SK-N-SH (cell line): ENCODE results near the gene NOX5. TPM values are rescaled to one million over a fixed set of nuclear protein-coding genes. Genes with fewer than 3 reads are reported as not detected.
"Not testable (repeated sequence)": the region's sequence is repeated elsewhere in the genome, so short reads cannot be mapped to it uniquely, and the experiment has no call there.

Experiments
- CTCF ChIA-PET: fragments of 300-600, 350-600 bp; formaldehyde crosslinking; extraction: SDS; loops from one replicate; lab custom pipeline; 2021; lab: Yijun Ruan, JAX
- POLR2A ChIA-PET: fragments of 350-600 bp; sonication (Branson Sonifier 250); formaldehyde crosslinking; extraction: SDS; loops from one replicate; lab custom pipeline; 2020; ENCODE audit warnings: antibody characterized with exemption, inconsistent platforms; lab: Yijun Ruan, JAX
- DNase-seq: peaks from one replicate; pipeline ENCODE4 v3.0.0; 2012
- H2AFZ ChIP-seq: fragments of 200-600 bp; sonication (generic); 2 replicates; pipeline ENCODE4 v1.8.1; 2016; ENCODE audit warnings: antibody characterized with exemption, mild to moderate bottlenecking, low read depth
- H3F3A ChIP-seq: fragments of 200-600 bp; sonication (generic); replicated peaks from 2 replicates; pipeline ENCODE3; 2016; ENCODE audit warnings: antibody characterized with exemption, mild to moderate bottlenecking; ENCODE audit not compliant: insufficient read depth
- H3K27ac ChIP-seq, 2 experiments: fragments of 200-500 bp in 1 of 2; fragments of 200-600 bp in 1 of 2; sonication (Bioruptor generic) in 1 of 2; sonication (generic), shearing (Covaris generic) in 1 of 2; 2 replicates each; pipeline versions ENCODE4 v1.5.1 to v1.6.1; 2014 to 2016; ENCODE audit warnings: low read depth in 2 of 2, inconsistent platforms in 1 of 2, low read length in 1 of 2, mild to moderate bottlenecking in 1 of 2, mixed read lengths in 1 of 2
- H3K27me3 ChIP-seq: fragments of 200-600 bp; sonication (generic), shearing (Covaris generic); 2 replicates; pipeline ENCODE4 v1.6.1; 2016; ENCODE audit warnings: mixed run types; ENCODE audit not compliant: insufficient read depth
- H3K36me3 ChIP-seq, 2 experiments: fragments of 200-500 bp in 1 of 2; fragments of 200-600 bp in 1 of 2; sonication (Bioruptor generic) in 1 of 2; sonication (generic) in 1 of 2; replicated peaks in 1 of 2; 2 replicates each; pipeline versions ENCODE3 to v1.5.1; 2014 to 2016; ENCODE audit warnings: low read length in 1 of 2, mild to moderate bottlenecking in 1 of 2; ENCODE audit not compliant: insufficient read depth in 2 of 2, control insufficient read depth in 1 of 2
- H3K4me1 ChIP-seq, 2 experiments: fragments of 200-500 bp in 1 of 2; fragments of 200-600 bp in 1 of 2; sonication (Bioruptor generic) in 1 of 2; sonication (generic), shearing (Covaris generic) in 1 of 2; 2 replicates each; pipeline versions ENCODE4 v1.5.1 to v1.6.1; 2014 to 2016; ENCODE audit warnings: low read depth in 1 of 2, low read length in 1 of 2, mixed run types in 1 of 2; ENCODE audit not compliant: insufficient read depth in 2 of 2, control insufficient read depth in 1 of 2
- H3K4me2 ChIP-seq: fragments of 200-600 bp; sonication (generic), shearing (Covaris generic); 2 replicates; pipeline ENCODE4 v1.6.1; 2017; ENCODE audit warnings: mixed run types
- H3K4me3 ChIP-seq, 2 experiments: fragments of 200-500 bp in 1 of 2; fragments of 200-600 bp in 1 of 2; sonication (Bioruptor generic) in 1 of 2; sonication (generic), shearing (Covaris generic) in 1 of 2; 2 replicates each; pipeline versions ENCODE4 v1.5.1 to v1.8.1; 2014 to 2016; ENCODE audit warnings: low read depth in 2 of 2, inconsistent platforms in 1 of 2, low read length in 1 of 2, mild to moderate bottlenecking in 1 of 2, mixed read lengths in 1 of 2, moderate library complexity in 1 of 2
- H3K79me2 ChIP-seq: fragments of 200-600 bp; sonication (generic); 2 replicates; pipeline ENCODE4 v1.8.1; 2017; ENCODE audit warnings: mild to moderate bottlenecking; ENCODE audit not compliant: insufficient read depth
- H3K9ac ChIP-seq: fragments of 200-600 bp; sonication (generic); 2 replicates; pipeline ENCODE4 v1.6.1; 2017; ENCODE audit warnings: mixed run types
- H3K9me2 ChIP-seq: fragments of 200-600 bp; sonication (generic); 2 replicates; pipeline ENCODE4 v1.6.1; 2017; ENCODE audit warnings: mixed run types
- H3K9me3 ChIP-seq: fragments of 200-600 bp; sonication (generic); 2 replicates; pipeline ENCODE4 v1.6.1; 2017; ENCODE audit warnings: mixed run types, mild to moderate bottlenecking, moderate library complexity
- H4K20me1 ChIP-seq: fragments of 200-600 bp; sonication (generic); 2 replicates; pipeline ENCODE4 v1.6.1; 2017; ENCODE audit warnings: mild to moderate bottlenecking, mixed run types; ENCODE audit not compliant: insufficient read depth
- CHD2 ChIP-seq: fragments of 150-350 bp; IDR thresholded peaks from 2 replicates; pipeline ENCODE4 v1.6.1; 2018; ENCODE audit warnings: low read length; ENCODE audit not compliant: partially characterized antibody
- EP300 ChIP-seq, 2 experiments: IDR thresholded peaks; 2 replicates each; pipeline versions ENCODE4 v1.4.0 to v1.6.1; 2012; ENCODE audit warnings: borderline replicate concordance in 1 of 2, low read depth in 1 of 2, low read length in 1 of 2
- FOXM1 ChIP-seq: IDR thresholded peaks from 2 replicates; pipeline ENCODE4 v1.4.0; 2012; ENCODE audit warnings: low read depth, mild to moderate bottlenecking
- JUND ChIP-seq: IDR thresholded peaks from 2 replicates; pipeline ENCODE4 v1.4.0; 2012
- MEF2A ChIP-seq: IDR thresholded peaks from 2 replicates; pipeline ENCODE4 v1.4.0; 2012; ENCODE audit warnings: low read depth, borderline replicate concordance
- NRF1 ChIP-seq: IDR thresholded peaks from 2 replicates; pipeline ENCODE4 v1.6.1; 2012; ENCODE audit warnings: low read depth, mild to moderate bottlenecking, low read length
- RXRA ChIP-seq: IDR thresholded peaks from 2 replicates; pipeline ENCODE4 v1.4.0; 2012; ENCODE audit warnings: low read depth, mild to moderate bottlenecking, borderline replicate concordance
- SMC3 ChIP-seq: IDR thresholded peaks from 2 replicates; pipeline ENCODE4 v1.6.1; 2012; ENCODE audit warnings: low read depth, low read length, improper control_type of control experiment
- YY1 ChIP-seq: IDR thresholded peaks from 2 replicates; pipeline ENCODE4 v1.4.0; 2012; ENCODE audit warnings: low read depth, mild to moderate bottlenecking
- WGBS: methylation state at CpG from one replicate; pipeline ENCODE4 v1.1.6; 2017; ENCODE audit warnings: low lambda C conversion rate; 5-methylcytosine and 5-hydroxymethylcytosine counted together
- polyA plus RNA-seq, 3 experiments: library from polyadenylated mRNA; depleted of rRNA; stranded (reverse); fragments of >200 nt; gene quantifications; 2 replicates each; pipeline ENCODE4 v1.2.3, GENCODE V29; 2012
- TF ChIP-seq, protein P1 (sequence below): IDR thresholded peaks from 2 replicates; pipeline ENCODE4 v1.4.0; 2012; ENCODE audit warnings: low read depth, borderline replicate concordance
- TF ChIP-seq, protein P2 (sequence below): fragments of 150-350 bp; IDR thresholded peaks from 2 replicates; pipeline ENCODE4 v1.6.1; 2016; ENCODE audit warnings: mild to moderate bottlenecking, low read depth, low read length

NOX5 gene
- polyA plus RNA-seq, 1 of the 3 experiments (the other 2 are of a cell fraction) = 0.05 TPM

DNA sequence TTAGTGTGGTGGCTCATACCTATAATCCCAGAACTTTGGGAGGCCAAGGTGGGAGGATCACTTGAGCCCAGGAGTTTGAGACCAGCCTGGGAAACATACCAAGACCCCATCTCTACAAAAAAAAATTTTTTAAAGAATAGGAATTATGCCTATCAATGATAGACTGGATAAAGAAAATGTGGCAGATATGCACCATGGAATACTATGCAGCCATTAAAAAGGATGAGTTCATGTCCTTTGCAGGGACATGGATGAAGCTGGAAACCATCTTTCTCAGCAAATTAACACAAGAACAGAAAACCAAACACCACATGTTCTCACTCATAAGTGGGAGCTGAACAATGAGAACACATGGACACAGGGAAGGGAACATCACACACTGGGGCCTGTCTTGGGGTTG is 54.8 kb downstream of the NOX5 start:
- H3K36me3 ChIP-seq, H4K20me1 ChIP-seq, H3K27ac ChIP-seq, DNase-seq, H3K4me2 ChIP-seq, H3F3A ChIP-seq, H3K79me2 ChIP-seq, H3K4me3 ChIP-seq, H3K9ac ChIP-seq, H3K9me2 ChIP-seq, POLR2A ChIA-PET, H3K4me1 ChIP-seq, H2AFZ ChIP-seq, H3K27me3 ChIP-seq, H3K9me3 ChIP-seq: not testable (repeated sequence)
- CTCF ChIA-PET = interaction anchor here (1.1 to 3.4 kb wide), 4 partner anchors 10 to 234 kb away, joined by 3 to 31 read pairs (median 4); no protein-coding TSS in a partner anchor

DNA sequence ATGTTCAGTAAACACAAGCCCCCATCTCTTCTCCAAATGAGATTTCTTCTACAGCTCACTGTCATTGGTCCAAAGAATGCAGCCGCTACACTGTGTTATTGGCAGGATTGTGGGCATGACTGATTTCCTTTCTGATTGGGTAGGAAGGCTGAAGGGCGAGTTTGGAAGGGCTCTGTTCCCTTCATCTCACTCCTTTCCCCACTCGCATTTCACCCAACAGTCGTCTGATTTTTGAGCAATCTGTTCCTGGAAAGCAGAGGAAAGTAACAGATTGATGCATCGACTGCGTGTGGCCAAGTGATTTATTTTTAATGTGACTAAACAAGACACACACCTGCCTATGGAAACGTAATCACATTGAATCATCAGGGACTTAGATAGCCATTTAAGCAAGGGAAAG is 55.5 kb downstream of the NOX5 start:
- no peaks in the 10 kb centered on the region for H3K36me3 ChIP-seq
- no peaks in the 10 kb centered on the region for H3F3A ChIP-seq
- CTCF ChIA-PET = interaction anchor here (0.9 to 3.4 kb wide), 2 partner anchors 11 kb away, joined by 4 to 31 read pairs; no protein-coding TSS in a partner anchor
- no peak overlapping the region for H3K27ac ChIP-seq
- no peaks in the 10 kb centered on the region for H3K9me2 ChIP-seq
- H3K4me3 ChIP-seq = no peak overlapping the region
- peaks cover 0 to 10% of the 10 kb centered on the region in 2 experiments; a peak in 3 of 4 replicates for H3K4me1 ChIP-seq
- no peaks in the 10 kb centered on the region for H3K79me2 ChIP-seq
- no peak for DNase-seq
- H3K9ac ChIP-seq = no peak overlapping the region
- no peak overlapping the region for H2AFZ ChIP-seq
- 81% methylated on average over 7 of the region's 7 CpGs for WGBS
- H3K9me3 ChIP-seq = no peaks in the 10 kb centered on the region
- no peaks in the 10 kb centered on the region for H3K27me3 ChIP-seq
- POLR2A ChIA-PET = no interaction called here
- TF ChIP-seq MEF2A = no peak
- TF ChIP-seq RXRA = no peak
- TF ChIP-seq EP300 (IDR thresholded peaks at IDR 0.05; ENCODE audit: borderline replicate concordance in 1 of 2, low read depth in 1 of 2, low read length in 1 of 2) = no peak
- TF ChIP-seq FOXM1 = no peak
- TF ChIP-seq SMC3 = no peak
- TF ChIP-seq JUND = no peak
- TF ChIP-seq, protein P1, sequence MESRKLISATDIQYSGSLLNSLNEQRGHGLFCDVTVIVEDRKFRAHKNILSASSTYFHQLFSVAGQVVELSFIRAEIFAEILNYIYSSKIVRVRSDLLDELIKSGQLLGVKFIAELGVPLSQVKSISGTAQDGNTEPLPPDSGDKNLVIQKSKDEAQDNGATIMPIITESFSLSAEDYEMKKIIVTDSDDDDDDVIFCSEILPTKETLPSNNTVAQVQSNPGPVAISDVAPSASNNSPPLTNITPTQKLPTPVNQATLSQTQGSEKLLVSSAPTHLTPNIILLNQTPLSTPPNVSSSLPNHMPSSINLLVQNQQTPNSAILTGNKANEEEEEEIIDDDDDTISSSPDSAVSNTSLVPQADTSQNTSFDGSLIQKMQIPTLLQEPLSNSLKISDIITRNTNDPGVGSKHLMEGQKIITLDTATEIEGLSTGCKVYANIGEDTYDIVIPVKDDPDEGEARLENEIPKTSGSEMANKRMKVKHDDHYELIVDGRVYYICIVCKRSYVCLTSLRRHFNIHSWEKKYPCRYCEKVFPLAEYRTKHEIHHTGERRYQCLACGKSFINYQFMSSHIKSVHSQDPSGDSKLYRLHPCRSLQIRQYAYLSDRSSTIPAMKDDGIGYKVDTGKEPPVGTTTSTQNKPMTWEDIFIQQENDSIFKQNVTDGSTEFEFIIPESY = no peak
- TF ChIP-seq CHD2 = no peak
- no peak for TF ChIP-seq YY1
- TF ChIP-seq, protein P2, sequence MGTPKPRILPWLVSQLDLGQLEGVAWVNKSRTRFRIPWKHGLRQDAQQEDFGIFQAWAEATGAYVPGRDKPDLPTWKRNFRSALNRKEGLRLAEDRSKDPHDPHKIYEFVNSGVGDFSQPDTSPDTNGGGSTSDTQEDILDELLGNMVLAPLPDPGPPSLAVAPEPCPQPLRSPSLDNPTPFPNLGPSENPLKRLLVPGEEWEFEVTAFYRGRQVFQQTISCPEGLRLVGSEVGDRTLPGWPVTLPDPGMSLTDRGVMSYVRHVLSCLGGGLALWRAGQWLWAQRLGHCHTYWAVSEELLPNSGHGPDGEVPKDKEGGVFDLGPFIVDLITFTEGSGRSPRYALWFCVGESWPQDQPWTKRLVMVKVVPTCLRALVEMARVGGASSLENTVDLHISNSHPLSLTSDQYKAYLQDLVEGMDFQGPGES = no peak
- TF ChIP-seq NRF1 = no peak
- no peak overlapping the region for H3K4me2 ChIP-seq
- no peaks in the 10 kb centered on the region for H4K20me1 ChIP-seq
